ENCODE results near the gene MFSD2B. TPM values are rescaled to one million over a fixed set of nuclear protein-coding genes. Genes with fewer than 3 reads are reported as not detected.
"Not testable (repeated sequence)": the region's sequence is repeated elsewhere in the genome, so short reads cannot be mapped to it uniquely, and the experiment has no call there.

Gene MFSD2B
- polyA plus RNA-seq, 3 donors: 2.1 to 3.9 (median 3.4) TPM

GRCh38 chr2:24016376-24016761 lies 6.5 kb downstream of the MFSD2B start:
- no peak for DNase-seq (ENCODE audit: extremely low read depth in 1 of 11, low read depth in 9 of 11, low spot score in 4 of 11)

- no peak for DNase-seq (ENCODE audit: extremely low read depth in 1 of 11, low read depth in 9 of 11, low spot score in 4 of 11)
Measured at GRCh38 chr2:24016853-24017703, 7.2 kb downstream of the MFSD2B start.

- no peak for DNase-seq (ENCODE audit: extremely low read depth in 1 of 11, low read depth in 9 of 11, low spot score in 4 of 11)
Measured at GRCh38 chr2:24017711-24018110, 7.8 kb downstream of the MFSD2B start.

- DNase-seq (ENCODE audit: extremely low read depth in 1 of 11, low read depth in 9 of 11, low spot score in 4 of 11): no peak
Measured at GRCh38 chr2:24018241-24018640, 8.4 kb downstream of the MFSD2B start.

GRCh38 chr2:24019729-24020128 lies 9.8 kb downstream of the MFSD2B start:
- DNase-seq (ENCODE audit: extremely low read depth in 1 of 11, low read depth in 9 of 11, low spot score in 4 of 11): no peak

GRCh38 chr2:24020244-24020643 lies 10.4 kb downstream of the MFSD2B start:
- DNase-seq (ENCODE audit: extremely low read depth in 1 of 11, low read depth in 9 of 11, low spot score in 4 of 11): no peak

GRCh38 chr2:24021122-24021998 lies 11.5 kb downstream of the MFSD2B start:
- DNase-seq (ENCODE audit: extremely low read depth in 1 of 11, low read depth in 9 of 11, low spot score in 4 of 11): no peak

- no peak for DNase-seq (ENCODE audit: extremely low read depth in 1 of 11, low read depth in 9 of 11, low spot score in 4 of 11)
Measured at GRCh38 chr2:24022324-24022974, 12.6 kb downstream of the MFSD2B start.

- DNase-seq (ENCODE audit: extremely low read depth in 1 of 11, low read depth in 9 of 11, low spot score in 4 of 11): no peak
Measured at GRCh38 chr2:24022975-24023575, 13.2 kb downstream of the MFSD2B start.

- no peak for DNase-seq (ENCODE audit: extremely low read depth in 1 of 11, low read depth in 9 of 11, low spot score in 4 of 11)
Measured at GRCh38 chr2:24024018-24024417, 14.1 kb downstream of the MFSD2B start.

- DNase-seq (ENCODE audit: extremely low read depth in 1 of 11, low read depth in 9 of 11, low spot score in 4 of 11): no peak
Measured at GRCh38 chr2:24024996-24025663, 15.2 kb downstream of the MFSD2B start.

GRCh38 chr2:24026233-24026632 lies 16.3 kb downstream of the MFSD2B start:
- DNase-seq (ENCODE audit: extremely low read depth in 1 of 11, low read depth in 9 of 11, low spot score in 4 of 11): no peak

- DNase-seq (ENCODE audit: extremely low read depth in 1 of 11, low read depth in 9 of 11, low spot score in 4 of 11): no peak
Measured at GRCh38 chr2:24038786-24039499, 29.1 kb downstream of the MFSD2B start.

GRCh38 chr2:24040511-24040910 lies 30.6 kb downstream of the MFSD2B start:
- DNase-seq (ENCODE audit: extremely low read depth in 1 of 11, low read depth in 9 of 11, low spot score in 4 of 11): no peak

- not testable (repeated sequence) for DNase-seq (ENCODE audit: extremely low read depth in 1 of 11, low read depth in 9 of 11, low spot score in 4 of 11)
Measured at GRCh38 chr2:24043133-24043532, 33.2 kb downstream of the MFSD2B start.

- no peak for DNase-seq (ENCODE audit: extremely low read depth in 1 of 11, low read depth in 9 of 11, low spot score in 4 of 11)
Measured at GRCh38 chr2:24045511-24046508, 35.9 kb downstream of the MFSD2B start.

- no peak for DNase-seq (ENCODE audit: extremely low read depth in 1 of 11, low read depth in 9 of 11, low spot score in 4 of 11)
Measured at GRCh38 chr2:24046599-24046929, 36.7 kb downstream of the MFSD2B start.

Measured in renal cortex interstitium (tissue), 11 donors.